Body of pancreas (tissue), 4 donors: ENCODE results near the gene SUCLG1. TPM values are rescaled to one million over a fixed set of nuclear protein-coding genes. Genes with fewer than 3 reads are reported as not detected.

ENCODE experiments used
- ATAC-seq: fragments of 150-250 bp; one replicate; pipeline ENCODE4 v1.9.1; 2016
- DNase-seq, 4 donors: peaks; one replicate each; pipeline ENCODE4 v3.0.0-alpha.2; 2019
- H3K27ac ChIP-seq, 4 donors: fragments of 200-600 bp; sonication (generic); 1 replicate in 3 of 4; 2 replicates in 1 of 4; pipeline versions ENCODE4 v1.5.1 to v1.6.1; 2016 to 2019; ENCODE audit warnings: mild to moderate bottlenecking in 1 of 4, mixed read lengths in 1 of 4, moderate library complexity in 1 of 4
- H3K27me3 ChIP-seq, 2 donors: fragments of 200-600 bp; sonication (generic); one replicate each; pipeline ENCODE4 v1.6.0; 2016; ENCODE audit warnings: mild to moderate bottlenecking in 1 of 2
- H3K36me3 ChIP-seq, 2 donors: fragments of 200-600 bp; sonication (generic); replicated peaks in 1 of 2; 2 replicates each; pipeline ENCODE4 v1.5.1; 2016; ENCODE audit warnings: low read depth in 2 of 2; ENCODE audit not compliant: insufficient read depth in 1 of 2
- H3K4me1 ChIP-seq: fragments of 200-600 bp; sonication (generic); one replicate; pipeline ENCODE4 v1.6.0; 2016
- H3K4me3 ChIP-seq, 2 donors: fragments of 200-600 bp; sonication (generic); 1 replicate in 1 of 2; 2 replicates in 1 of 2; pipeline ENCODE4 v1.5.1; 2016 to 2019
- H3K9me3 ChIP-seq, 3 donors: fragments of 200-600 bp; sonication (generic); 1 replicate in 2 of 3; 2 replicates in 1 of 3; pipeline ENCODE4 v1.5.1; 2016
- POLR2A ChIP-seq, 3 donors: fragments of 450-650 bp; IDR thresholded peaks; one replicate each; pipeline ENCODE4 v1.6.1; 2016; ENCODE audit warnings: antibody characterized with exemption in 3 of 3, mild to moderate bottlenecking in 2 of 3
- WGBS, 2 donors: methylation state at CpG; one replicate each; pipeline ENCODE4 v1.1.5; 2017; 5-methylcytosine and 5-hydroxymethylcytosine counted together
- intact Hi-C: fragments of 100-400 bp; cut with DNase I; formaldehyde crosslinking; loops from one replicate; pipeline ENCODE4 v1.15.1; 2023
- total RNA-seq, 2 donors: library from RNA; depleted of rRNA; stranded (reverse); fragments of >200 nt; gene quantifications; one replicate each; pipeline ENCODE4 v1.1.0, GENCODE V29; 2016
- TF ChIP-seq, protein P1 (sequence below), 7 experiments: fragments of 450-650 bp in 4 of 7; fragments of 200-600 bp in 3 of 7; sonication (generic) in 3 of 7; IDR thresholded peaks; one replicate each; pipeline ENCODE4 v1.5.1; 2016 to 2019; ENCODE audit warnings: antibody characterized with exemption in 7 of 7

Gene SUCLG1
- 10 to 100 TPM; 51.1 to 89.2 TPM for total RNA-seq

DNA sequence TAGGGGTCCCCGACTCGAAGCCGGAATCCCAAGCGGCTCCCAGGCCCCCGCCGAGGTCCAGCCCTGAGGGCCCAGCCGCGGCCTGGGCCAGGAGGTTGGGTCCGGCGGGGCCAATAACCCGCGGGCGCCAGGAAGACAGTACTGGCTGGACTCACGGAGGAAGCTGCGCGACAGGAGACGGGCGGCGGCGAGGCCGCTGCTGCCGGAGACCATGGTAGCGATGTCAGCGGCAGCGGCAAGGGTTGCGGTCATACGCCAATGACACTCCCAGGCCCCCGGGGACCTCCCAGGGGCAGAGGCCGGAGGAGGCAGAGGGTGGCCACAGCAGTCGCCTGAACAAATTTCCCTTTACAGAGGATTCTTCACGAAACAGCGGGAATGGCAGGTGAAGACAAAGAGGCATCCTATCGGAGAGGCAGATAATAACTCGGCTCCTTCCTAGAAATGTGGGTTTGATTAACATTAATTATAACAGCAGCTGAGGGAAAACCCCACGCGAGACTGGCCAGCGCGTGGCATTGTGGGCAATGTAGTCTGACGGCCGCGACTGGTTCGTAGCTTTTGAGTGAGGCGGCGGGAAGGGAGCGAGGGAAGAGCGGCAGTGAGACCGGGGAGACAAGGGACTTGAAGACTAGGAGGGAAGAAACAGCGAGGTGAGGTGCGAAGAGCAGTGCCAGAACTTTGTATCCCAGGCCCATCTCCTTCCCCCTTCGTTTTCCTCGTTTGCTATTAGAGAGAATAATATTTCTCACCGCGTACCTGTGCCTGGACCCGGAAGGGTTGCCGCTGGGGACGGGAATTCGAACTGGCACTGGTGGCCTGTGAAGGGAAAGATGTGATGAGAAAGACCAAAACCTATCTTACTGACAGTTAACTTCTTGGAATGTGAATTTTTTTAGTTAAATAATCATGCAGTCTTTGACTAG is at the start of gene SUCLG1:
SUCLG1 (minus strand) TSS at position 263 of the 926 bp plus-strand sequence; CDS start at position 252, 11 bp downstream.
- Histone ChIP-seq H3K27ac (peak within 1 kb of the TSS; percentile 74 to 98 (median 94)), H3K27me3 (no peaks in the 10 kb centered on the region), H3K4me3 (peak within 1 kb of the TSS; percentile 79 to 89), H3K36me3 (no peaks in the 10 kb centered on the region), H3K9me3 (no peaks in the 10 kb centered on the region), H3K4me1 (peaks cover 31% of the 10 kb centered on the region)
- peak; percentile 85 to 96 (median 93) for TF ChIP-seq POLR2A (IDR thresholded peaks at IDR 0.05)
- TF ChIP-seq, protein P1, sequence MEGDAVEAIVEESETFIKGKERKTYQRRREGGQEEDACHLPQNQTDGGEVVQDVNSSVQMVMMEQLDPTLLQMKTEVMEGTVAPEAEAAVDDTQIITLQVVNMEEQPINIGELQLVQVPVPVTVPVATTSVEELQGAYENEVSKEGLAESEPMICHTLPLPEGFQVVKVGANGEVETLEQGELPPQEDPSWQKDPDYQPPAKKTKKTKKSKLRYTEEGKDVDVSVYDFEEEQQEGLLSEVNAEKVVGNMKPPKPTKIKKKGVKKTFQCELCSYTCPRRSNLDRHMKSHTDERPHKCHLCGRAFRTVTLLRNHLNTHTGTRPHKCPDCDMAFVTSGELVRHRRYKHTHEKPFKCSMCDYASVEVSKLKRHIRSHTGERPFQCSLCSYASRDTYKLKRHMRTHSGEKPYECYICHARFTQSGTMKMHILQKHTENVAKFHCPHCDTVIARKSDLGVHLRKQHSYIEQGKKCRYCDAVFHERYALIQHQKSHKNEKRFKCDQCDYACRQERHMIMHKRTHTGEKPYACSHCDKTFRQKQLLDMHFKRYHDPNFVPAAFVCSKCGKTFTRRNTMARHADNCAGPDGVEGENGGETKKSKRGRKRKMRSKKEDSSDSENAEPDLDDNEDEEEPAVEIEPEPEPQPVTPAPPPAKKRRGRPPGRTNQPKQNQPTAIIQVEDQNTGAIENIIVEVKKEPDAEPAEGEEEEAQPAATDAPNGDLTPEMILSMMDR (IDR thresholded peaks at IDR 0.05): peak in 2 of 7 experiments; percentile 9 to 19
- DNase-seq (peak; percentile 82 to 88 (median 86)), ATAC-seq (peak; percentile 97)
- intact Hi-C loops: no loop called here
- WGBS, 2 donors: 0% methylated on average over 31 to 57 of the region's 57 CpGs

DNA sequence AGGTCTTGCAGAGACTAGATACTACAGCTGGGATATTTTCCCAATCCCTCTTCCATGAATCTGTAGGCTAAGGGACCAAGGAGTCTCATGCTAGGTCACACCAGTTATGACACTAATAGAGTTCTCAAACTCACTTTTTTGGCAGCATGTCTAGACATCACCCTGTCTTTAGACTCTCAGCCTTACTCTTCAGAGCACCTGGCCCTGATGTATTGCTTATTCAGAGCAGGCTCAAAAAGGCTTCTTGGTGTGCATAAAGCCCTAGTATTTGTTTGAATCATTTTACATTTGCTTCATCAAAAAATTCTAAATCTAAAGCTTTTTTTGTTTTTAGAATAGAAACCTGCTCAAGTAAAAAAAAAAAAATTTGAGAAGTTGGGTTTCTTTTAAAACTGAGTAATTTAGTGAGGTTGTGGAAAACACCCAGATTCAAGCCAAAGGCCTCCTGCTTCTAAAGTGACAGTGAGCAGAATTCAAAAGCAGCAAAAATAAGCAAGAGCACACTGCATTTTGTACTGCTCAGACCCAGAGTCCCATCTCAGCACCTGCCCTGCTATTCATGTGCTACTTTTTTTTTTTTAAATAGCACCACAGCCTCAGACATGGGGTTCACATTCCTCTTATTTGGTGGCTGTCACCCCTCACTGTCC is 39.2 kb upstream of the SUCLG1 start:
- no peak overlapping the region for H3K27ac ChIP-seq
- H3K4me1 ChIP-seq: peaks cover 4% of the 10 kb centered on the region
- DNase-seq: no peak
- intact Hi-C loops: loop anchor here (5.0 kb wide), 1 partner anchor 379 kb away; no protein-coding TSS in a partner anchor
- H3K4me3 ChIP-seq: no peak overlapping the region
- no peaks in the 10 kb centered on the region for H3K36me3 ChIP-seq
- no peaks in the 10 kb centered on the region for H3K9me3 ChIP-seq
- H3K27me3 ChIP-seq: no peaks in the 10 kb centered on the region
- TF ChIP-seq, protein P1 (IDR thresholded peaks at IDR 0.05): no peak
- ATAC-seq: no peak

DNA sequence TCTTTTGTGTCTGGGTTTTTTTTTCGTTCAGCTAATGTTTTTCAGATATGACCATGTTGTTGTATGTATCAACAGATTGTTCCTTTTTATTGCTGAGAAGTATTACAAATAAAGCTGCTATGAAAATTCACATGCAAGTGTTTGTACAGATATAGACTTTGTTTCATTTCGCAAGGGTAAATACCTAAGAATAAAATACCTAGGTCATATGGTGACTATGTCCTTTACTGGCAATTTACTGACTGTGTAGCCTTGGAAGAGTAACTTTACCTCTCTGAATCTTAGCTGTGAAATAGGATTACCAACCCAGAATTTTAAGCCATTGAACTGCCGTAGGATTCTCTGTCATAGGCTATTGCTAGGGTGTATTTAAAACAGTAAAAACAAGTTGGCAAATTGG is 38.2 kb upstream of the SUCLG1 start:
- Histone ChIP-seq H3K4me1 (peaks cover 4% of the 10 kb centered on the region), H3K27me3 (no peaks in the 10 kb centered on the region), H3K27ac (no peak overlapping the region), H3K4me3 (no peak overlapping the region), H3K9me3 (no peaks in the 10 kb centered on the region), H3K36me3 (no peaks in the 10 kb centered on the region)
- DNase-seq: no peak
- TF ChIP-seq, protein P1 (IDR thresholded peaks at IDR 0.05): no peak
- no peak for TF ChIP-seq POLR2A (IDR thresholded peaks at IDR 0.05)
- 81 to 83% methylated on average over 3 of the region's 3 CpGs for WGBS, 2 donors
- intact Hi-C loops: loop anchor here (5.0 kb wide), 1 partner anchor 380 kb away; no protein-coding TSS in a partner anchor
- no peak for ATAC-seq

DNA sequence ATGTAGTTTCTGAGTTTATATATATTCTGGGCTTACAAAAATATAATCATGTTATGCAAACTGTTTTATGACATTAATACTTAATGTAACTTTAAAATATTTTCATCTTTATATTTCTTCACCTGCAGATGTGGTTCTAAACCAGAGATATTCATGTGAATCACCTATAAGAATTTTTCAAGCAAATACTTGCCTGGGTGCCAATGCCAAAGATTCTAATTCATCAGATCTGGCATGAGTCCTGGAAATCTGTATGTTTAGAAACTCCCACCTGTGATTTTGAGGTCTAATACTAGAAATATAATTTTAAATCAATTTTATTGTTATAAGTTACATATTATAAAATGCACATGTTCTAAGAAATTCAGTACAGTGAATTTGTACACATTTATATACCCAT is 37.3 kb upstream of the SUCLG1 start:
- no peak for TF ChIP-seq POLR2A (IDR thresholded peaks at IDR 0.05)
- Histone ChIP-seq H3K9me3 (no peaks in the 10 kb centered on the region), H3K27me3 (no peaks in the 10 kb centered on the region), H3K4me1 (peaks cover 4% of the 10 kb centered on the region), H3K27ac (no peak overlapping the region), H3K36me3 (no peaks in the 10 kb centered on the region), H3K4me3 (no peak overlapping the region)
- no peak for DNase-seq
- intact Hi-C loops: loop anchor here (5.0 kb wide), 1 partner anchor 381 kb away; no protein-coding TSS in a partner anchor
- ATAC-seq: no peak

DNA sequence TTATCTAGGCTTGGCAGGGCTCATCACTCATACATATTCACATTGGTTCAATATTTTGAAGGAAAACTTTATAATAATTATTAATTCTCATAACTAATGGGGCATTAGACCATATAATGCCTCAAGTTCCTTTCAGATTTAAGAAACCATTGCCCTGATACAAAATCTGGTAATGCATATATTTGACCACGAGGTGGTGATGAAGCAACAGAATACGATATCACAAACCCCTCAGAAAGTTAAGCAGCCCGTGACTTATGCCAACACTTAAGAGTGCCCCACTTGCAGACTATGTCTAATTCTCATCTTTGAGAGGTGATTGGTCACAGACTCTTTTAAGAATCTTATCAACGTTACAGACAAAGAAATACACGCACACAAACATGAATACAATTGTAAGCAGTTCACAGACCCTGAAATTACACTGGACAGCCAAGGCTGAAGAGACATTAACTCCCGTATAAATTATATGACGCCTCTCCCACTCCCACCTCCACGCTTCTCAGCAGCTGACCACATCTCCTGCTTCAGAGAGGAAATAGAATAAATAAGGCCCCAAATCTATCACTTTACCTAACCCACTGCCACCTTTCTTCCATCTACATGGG is 36.6 kb upstream of the SUCLG1 start:
- H3K4me3 ChIP-seq: no peak overlapping the region
- WGBS, 2 donors: 19 to 26% methylated on average over 8 of the region's 8 CpGs
- H3K4me1 ChIP-seq: peaks cover 4% of the 10 kb centered on the region
- intact Hi-C loops: loop anchor here (5.0 kb wide), 1 partner anchor 382 kb away; no protein-coding TSS in a partner anchor
- no peaks in the 10 kb centered on the region for H3K9me3 ChIP-seq
- ATAC-seq (peak; percentile 78), DNase-seq (peak; percentile 17 to 39 (median 19))
- TF ChIP-seq, protein P1 (IDR thresholded peaks at IDR 0.05): peak; percentile 39 to 81 (median 73)
- no peak for TF ChIP-seq POLR2A (IDR thresholded peaks at IDR 0.05)
- no peak overlapping the region for H3K27ac ChIP-seq
- H3K36me3 ChIP-seq: no peaks in the 10 kb centered on the region
- no peaks in the 10 kb centered on the region for H3K27me3 ChIP-seq
